ENCODE measurements around the gene RFX7. TPM values are rescaled to one million over a fixed set of nuclear protein-coding genes. Genes with fewer than 3 reads are reported as not detected.
"Not testable (repeated sequence)": the region's sequence is repeated elsewhere in the genome, so short reads cannot be mapped to it uniquely, and the experiment has no call there.

Gene RFX7
- total RNA-seq, 2 donors from 2014 or later, result 5.6 to 8.2 TPM

DNA sequence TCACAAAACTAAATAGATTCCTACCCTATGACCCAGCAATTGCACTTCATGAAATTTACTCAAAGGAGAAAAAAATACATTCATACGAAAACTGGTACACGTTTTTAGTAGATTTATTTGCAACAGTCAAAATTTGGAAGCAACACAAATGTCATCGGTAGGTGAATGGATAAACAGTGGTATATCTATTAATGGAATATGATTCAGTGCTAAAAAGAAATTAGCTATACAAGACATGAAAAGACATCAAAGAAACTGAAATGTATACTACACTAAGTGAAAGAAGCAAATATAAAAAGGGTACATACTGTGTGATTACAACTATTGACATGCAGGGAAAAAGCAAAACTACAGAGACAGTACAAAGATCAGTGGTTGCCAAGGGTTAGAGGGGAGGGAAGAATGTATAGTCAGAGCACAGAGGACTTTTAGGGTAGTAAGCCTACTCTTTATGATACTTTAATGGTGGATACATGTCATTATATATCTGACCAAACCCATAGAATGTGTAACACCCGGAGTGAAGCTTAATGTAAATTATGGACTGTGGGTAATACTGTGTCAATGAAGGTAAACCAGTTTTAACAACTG is 31.6 kb downstream of the RFX7 start:
- ATAC-seq, result no peak
- no peak for DNase-seq
- intact Hi-C loops (cut with DNase I), result no loop called here

- ATAC-seq (no peak), DNase-seq (no peak)
- intact Hi-C loops (cut with DNase I), result no loop called here
Measured at GRCh38 chr15:56211064-56211463, 32.6 kb downstream of the RFX7 start.

DNA sequence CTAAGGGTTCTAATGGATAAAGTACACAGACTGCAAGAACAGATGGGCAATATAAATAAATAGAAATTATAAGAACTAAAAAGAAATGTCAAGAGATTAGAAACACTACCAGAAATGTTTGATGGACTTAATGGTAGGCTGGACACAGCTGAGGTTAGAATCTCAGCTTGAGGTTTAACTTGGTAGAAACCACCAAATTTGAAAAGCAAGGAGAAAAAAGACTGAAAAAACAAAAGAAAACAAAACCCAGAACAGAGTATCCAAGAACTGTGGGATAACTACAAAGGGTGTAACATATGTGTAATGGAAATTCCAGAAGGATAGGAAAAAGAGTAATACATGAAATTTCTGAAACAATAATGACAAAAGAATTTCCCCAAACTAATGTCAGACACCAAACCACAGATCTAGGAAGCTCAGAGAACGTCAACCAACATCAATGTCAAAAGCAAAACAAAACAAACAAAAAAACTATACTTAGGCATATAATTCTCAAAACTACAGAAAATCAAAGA is 35.0 kb downstream of the RFX7 start:
- no peak for ATAC-seq
- DNase-seq, result no peak
- intact Hi-C loops (cut with DNase I), result no loop called here

DNA sequence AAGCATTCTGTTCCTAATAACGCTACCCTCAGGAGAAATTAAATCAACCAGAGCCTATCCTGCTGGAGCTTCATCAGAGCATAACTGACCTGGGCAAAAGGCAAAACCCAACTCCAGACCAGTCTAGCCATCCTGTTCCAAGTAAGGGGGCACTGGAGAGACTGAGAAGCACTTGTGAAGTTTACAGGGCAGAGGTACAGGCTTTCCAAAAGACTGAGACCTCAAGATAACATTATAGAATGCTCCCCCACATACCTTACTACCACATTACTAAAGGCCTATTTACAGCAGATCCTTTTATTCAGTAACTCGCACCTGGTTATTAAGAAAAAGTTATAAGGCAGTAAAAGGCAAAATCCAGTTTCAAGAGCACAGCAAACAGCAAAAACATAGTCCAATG is 35.5 kb downstream of the RFX7 start:
- no peak for ATAC-seq
- intact Hi-C loops (cut with DNase I), result no loop called here
- no peak for DNase-seq

GRCh38 chr15:56207711-56208110 is 36.0 kb downstream of the RFX7 start:
- DNase-seq (no peak), ATAC-seq (no peak)
- intact Hi-C loops (cut with DNase I), result no loop called here

DNA sequence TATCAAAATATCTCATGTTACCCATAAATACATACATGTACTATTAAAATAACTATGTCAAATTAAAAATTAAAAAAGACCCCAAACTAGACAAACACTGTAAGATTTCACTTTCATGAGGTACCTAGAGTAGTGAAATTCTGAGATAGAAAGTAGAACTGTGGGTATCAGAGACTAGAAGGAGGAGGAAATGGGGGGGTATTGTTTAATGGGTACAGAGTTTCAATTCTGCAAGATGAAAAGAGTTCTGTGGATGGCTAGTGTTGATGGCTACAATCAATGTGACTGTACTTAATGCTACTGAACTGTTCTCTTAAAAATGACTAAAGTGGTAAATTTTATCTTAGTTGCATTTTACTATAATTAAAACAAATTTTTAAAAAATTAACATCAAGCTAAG is 36.6 kb downstream of the RFX7 start:
- intact Hi-C loops (cut with DNase I), result no loop called here
- ATAC-seq, result no peak
- DNase-seq, result no peak

GRCh38 chr15:56205061-56205876 is 38.4 kb downstream of the RFX7 start:
- DNase-seq, result no peak
- intact Hi-C loops (cut with DNase I), result no loop called here
- no peak for ATAC-seq

GRCh38 chr15:56203312-56203922 is 40.3 kb downstream of the RFX7 start:
- intact Hi-C loops (cut with DNase I); ATAC-seq; DNase-seq: not testable (repeated sequence)

DNA sequence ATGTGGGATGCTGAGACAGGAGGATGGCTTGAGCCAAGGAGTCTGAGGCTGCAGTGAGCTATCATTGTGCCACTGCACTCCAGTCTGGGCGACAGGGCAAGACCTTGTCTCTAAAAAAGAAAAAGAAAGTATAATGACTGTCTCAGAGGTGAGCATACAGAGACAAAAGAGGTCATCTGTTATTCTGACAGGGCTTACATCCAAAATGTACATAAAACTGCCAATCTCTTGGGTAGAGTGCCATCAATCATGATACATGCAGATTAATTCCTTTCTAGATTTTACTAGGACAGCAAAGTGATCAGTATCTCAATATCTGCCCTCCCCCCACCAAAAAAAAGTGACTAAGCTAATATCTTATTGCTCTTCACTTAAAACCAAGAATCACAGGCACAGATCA is 41.0 kb downstream of the RFX7 start:
- no peak for ATAC-seq
- DNase-seq, result no peak
- intact Hi-C loops (cut with DNase I), result no loop called here

- intact Hi-C loops (cut with DNase I), result no loop called here
- DNase-seq (no peak), ATAC-seq (no peak)
Measured at GRCh38 chr15:56199038-56199437, 44.6 kb downstream of the RFX7 start.

DNA sequence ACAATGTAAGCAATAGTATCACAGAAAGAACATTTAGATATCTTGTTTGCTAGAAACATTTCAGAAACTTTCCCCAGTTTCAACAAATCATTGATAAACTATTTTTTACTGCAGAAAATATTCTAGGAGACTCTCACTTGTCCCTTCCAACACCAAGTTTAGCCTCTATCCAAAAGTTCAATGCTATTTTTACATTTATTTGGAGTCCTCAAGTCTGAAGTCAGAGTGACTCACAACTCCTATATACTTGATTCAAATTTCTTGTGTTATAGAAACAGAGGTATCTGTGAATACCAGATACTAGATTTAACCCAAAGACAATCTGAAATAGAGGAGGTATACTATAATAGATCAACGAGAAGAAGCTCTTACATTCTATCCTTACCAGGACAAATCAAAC is 49.6 kb downstream of the RFX7 start:
- intact Hi-C loops (cut with DNase I), result no loop called here
- no peak for DNase-seq
- ATAC-seq, result no peak

DNA sequence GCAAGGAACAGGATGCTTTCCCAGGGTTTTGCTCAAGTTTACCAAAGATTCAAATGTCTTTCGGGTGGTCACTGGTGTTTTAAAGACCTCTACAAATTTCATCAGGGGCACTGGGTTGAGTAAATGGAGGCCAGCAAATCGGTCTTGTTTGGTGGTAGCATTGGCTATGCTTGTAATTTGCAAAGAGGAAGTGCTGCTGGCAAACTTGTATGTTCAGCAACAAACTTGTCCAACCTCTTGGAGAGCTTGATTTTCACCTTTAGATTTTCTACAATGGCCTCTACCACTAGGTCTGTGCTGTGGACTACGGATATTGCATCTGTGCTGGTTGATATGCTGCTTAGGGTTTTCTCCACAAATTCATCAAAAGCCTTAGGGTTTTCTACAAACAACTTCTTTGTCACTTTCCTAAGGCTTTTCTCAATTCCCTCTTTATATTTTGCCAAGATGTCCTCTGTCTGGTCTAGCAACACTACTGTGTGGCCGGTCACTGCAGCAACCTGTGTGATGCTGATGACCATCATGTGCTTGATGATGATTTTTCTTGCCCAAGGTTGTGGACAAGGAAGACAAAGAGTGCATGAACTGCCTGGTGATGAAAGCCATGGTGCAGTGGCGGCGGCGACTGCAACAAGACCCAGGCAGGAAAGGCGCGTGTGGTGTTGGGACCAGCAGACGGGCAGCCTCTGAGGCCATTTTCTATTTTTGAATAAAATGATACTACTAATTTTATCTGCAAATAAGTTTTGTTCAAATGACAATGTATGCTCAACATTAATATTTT is 50.8 kb downstream of the RFX7 start:
- no peak for ATAC-seq
- DNase-seq, result no peak

DNA sequence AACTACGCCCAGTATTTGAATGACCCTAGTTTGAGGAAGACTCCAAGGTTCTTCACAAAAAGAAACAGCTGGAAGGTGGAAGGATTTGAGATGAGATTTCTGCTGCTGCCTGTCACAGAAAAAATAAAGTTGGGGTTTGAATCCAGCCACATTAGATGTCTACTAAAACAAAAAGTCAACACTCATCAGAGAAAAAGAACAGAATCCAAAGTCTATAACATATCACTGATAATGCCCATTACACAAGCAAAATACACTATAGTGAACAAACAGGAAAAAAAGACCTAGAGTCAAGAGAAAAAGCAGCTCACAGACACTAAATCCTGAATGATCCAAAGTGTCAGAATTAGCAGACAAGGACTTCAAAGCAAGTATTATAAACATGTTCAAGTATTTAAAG is 56.0 kb downstream of the RFX7 start:
- intact Hi-C loops (cut with DNase I), result no loop called here
- DNase-seq, result no peak
- no peak for ATAC-seq

More for the DNA sequence above, 50.8 kb downstream of the RFX7 start:
- intact Hi-C loops (cut with DNase I), result no loop called here

DNA sequence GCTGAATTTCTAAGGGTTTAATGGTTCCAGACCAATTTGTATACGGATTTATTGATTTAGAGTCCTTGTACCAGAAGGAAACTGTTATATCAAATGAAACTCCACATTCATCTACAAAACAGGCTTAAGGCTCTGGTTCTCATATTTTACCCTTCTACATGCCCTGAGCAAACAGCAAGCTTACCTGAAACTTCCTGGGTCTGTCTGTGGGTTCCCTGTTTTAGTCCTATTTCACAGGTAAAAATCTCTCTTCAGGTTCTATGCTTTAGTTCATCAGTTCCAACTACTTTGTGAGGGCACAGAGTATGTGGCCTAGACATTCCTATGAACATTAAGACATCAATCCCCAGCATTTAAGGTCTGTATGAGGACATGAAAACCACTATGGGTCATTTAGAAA is 57.7 kb downstream of the RFX7 start:
- intact Hi-C loops (cut with DNase I), result no loop called here
- ATAC-seq, result no peak

GRCh38 chr15:56184516-56184915 is 59.2 kb downstream of the RFX7 start:
- DNase-seq (no peak), ATAC-seq (no peak)
- intact Hi-C loops (cut with DNase I), result no loop called here

More for the DNA sequence above, 57.7 kb downstream of the RFX7 start:
- DNase-seq, result no peak

DNA sequence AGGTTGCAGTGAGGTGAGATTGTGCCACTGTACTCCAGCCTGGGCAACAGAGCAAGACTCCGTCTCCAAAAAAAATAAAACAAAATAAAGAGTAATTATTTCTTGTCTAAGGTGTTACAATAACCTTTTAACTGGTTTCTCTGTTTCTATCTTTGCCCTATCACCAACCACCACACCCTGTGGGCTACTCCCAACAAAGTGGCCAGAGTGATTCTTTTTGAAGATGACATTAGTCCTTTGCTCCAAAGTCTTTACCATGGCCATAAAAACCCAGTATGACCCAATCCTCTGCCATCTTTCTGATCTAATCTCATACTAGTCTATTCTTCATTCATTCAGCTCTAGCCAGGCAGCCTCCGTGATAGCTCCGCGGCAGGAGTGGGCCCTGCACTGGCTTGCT is 62.8 kb downstream of the RFX7 start:
- no peak for ATAC-seq
- no peak for DNase-seq
- intact Hi-C loops (cut with DNase I), result no loop called here

DNA sequence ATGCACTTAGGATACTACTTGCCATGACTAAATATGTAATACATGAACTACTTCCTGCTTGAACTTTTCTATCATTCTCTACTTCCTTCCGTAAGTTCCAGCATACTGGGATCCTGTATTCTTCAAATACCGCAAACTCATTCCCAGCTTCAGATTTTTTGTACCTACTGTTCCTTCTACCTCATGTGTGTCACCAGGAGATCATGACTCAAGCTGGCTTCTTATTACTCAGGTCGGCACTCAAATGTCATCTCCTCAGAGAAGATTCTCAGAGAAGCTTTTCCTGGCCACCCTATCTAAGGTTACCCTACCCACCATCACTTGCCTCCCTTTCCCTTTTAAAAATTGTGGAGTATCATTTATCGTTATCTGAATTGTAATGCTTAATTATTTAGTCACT is 66.7 kb downstream of the RFX7 start:
- ATAC-seq, result no peak
- no peak for DNase-seq
- intact Hi-C loops (cut with DNase I), result no loop called here

DNA sequence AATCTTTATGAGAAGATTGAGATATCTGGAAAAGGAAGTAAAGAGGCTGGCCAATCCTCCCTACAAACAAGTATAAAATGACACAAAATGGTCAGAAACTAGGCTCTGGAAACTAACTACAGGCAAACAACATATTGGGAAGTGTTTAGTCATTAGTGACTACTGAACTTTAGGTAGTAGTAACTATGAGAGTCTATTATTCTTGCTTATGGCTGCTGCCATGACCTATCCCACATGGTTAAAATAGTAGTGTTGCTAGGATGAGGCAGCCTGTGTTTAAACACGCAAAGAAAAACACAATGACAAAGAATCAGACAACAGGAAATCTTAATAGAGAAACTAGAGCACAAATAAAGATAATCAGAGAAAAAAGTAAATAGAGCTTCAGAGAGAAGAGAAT is 67.9 kb downstream of the RFX7 start:
- intact Hi-C loops (cut with DNase I), result no loop called here
- DNase-seq (no peak), ATAC-seq (no peak)

DNA sequence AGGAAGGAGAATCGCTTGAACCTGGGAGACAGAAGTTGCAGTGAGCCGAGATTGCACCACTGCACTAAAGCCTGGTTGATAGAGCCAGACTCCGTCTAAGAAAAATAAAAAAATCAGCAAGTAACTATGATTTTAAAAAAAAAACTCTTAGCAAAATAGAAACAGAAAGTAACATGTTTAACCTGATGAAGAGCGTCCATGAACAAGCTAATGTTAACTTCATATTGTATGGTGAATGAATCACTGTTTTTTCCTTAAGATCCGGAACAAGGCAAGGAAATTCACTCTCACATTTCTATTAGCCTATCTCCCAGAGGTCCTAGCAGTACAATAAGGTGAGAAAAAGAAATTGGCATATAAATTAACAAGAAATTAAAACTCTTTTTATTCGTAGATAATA is 69.0 kb downstream of the RFX7 start:
- intact Hi-C loops (cut with DNase I), result no loop called here
- ATAC-seq (no peak), DNase-seq (no peak)

DNA sequence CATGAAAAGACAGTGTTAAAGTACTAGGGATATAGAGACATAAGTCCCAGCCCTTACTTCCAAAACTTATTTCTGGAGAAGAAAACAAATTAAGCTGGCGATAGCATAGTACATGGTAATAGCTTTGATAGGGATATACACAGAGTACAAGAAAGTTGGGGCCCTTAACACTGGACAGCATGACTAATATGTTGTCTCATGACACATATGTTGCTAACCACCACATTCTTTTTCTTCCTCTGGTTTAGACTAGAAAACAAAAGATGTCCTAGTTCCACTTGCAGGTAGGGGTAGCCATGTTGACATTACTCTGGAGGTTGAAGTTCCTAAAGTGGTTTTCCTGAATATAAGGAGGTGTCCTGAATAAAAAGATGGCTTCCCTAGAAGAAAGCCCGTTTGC is 75.3 kb downstream of the RFX7 start:
- DNase-seq, result no peak
- no peak for ATAC-seq
- intact Hi-C loops (cut with DNase I), result no loop called here
